AG09319 (cell line): Measurements from ENCODE around the gene CHMP4B.

Source experiments
- DNase-seq: peaks from one replicate; pipeline ENCODE4 v3.0.0-alpha.2; 2010; ENCODE audit warnings: low read depth; ENCODE audit errors: extremely low read depth
- CTCF ChIP-seq: IDR thresholded peaks from 2 replicates; pipeline ENCODE4 v1.5.1; 2011; ENCODE audit warnings: low read depth, mild to moderate bottlenecking, inconsistent platforms, low read length, moderate library complexity

CHMP4B gene

GRCh38 chr20:33902011-33902410, 90.9 kb downstream of the CHMP4B start:
- no peak for TF ChIP-seq CTCF
- DNase-seq: no peak
